GM18508 (cell line): ENCODE data around the gene METTL1.

ENCODE experiments used
- ATAC-seq: cut with Tn5 transposase; IDR thresholded peaks from one replicate; pipeline ENCODE4 v1.9.1; 2021; ENCODE audit warnings: moderate number of reproducible peaks; ENCODE audit not compliant: insufficient read depth, unreplicated experiment

METTL1 gene

GRCh38 chr12:57741413-57741789 is 30.5 kb downstream of the METTL1 start:
- ATAC-seq = no peak

GRCh38 chr12:57740656-57741412 is 31.1 kb downstream of the METTL1 start:
- no peak for ATAC-seq

- no peak for ATAC-seq
Observed at GRCh38 chr12:57739914-57740538, 31.9 kb downstream of the METTL1 start.

- ATAC-seq = no peak
Observed at GRCh38 chr12:57739387-57739786, 32.5 kb downstream of the METTL1 start.

- ATAC-seq = no peak
Observed at GRCh38 chr12:57738661-57739237, 33.2 kb downstream of the METTL1 start, which contains the start of gene AGAP2. Gene AGAP2, minus strand, starts transcription at chr12:57738742. Its CDS starts 496 bp downstream, at chr12:57738246.

GRCh38 chr12:57737467-57738460 is 34.1 kb downstream of the METTL1 start:
- no peak for ATAC-seq

GRCh38 chr12:57736741-57737466 is 35.0 kb downstream of the METTL1 start:
- ATAC-seq = no peak

GRCh38 chr12:57735952-57736740 is 35.8 kb downstream of the METTL1 start:
- no peak for ATAC-seq

GRCh38 chr12:57735198-57735855 is 36.6 kb downstream of the METTL1 start:
- no peak for ATAC-seq

GRCh38 chr12:57734591-57734990 is 37.3 kb downstream of the METTL1 start:
- ATAC-seq = no peak

GRCh38 chr12:57733928-57734327 is 38.0 kb downstream of the METTL1 start:
- no peak for ATAC-seq

GRCh38 chr12:57732726-57733593 is 38.9 kb downstream of the METTL1 start:
- no peak for ATAC-seq

GRCh38 chr12:57732270-57732669 is 39.6 kb downstream of the METTL1 start:
- ATAC-seq = no peak

- no peak for ATAC-seq
Observed at GRCh38 chr12:57731411-57732080, 40.4 kb downstream of the METTL1 start.

GRCh38 chr12:57730336-57731067 is 41.4 kb downstream of the METTL1 start:
- ATAC-seq = no peak

GRCh38 chr12:57729321-57729844 is 42.5 kb downstream of the METTL1 start:
- ATAC-seq = no peak
